NCI-H2196 (cell line): ENCODE results near the gene DIPK2A.
A peak's percentile ranks its signal among the peaks of the same experiment; 100 is the strongest.

Experiments
- DNase-seq: peaks from one replicate; lab custom pipeline; 2025; ENCODE audit not compliant: unreplicated experiment; lab: John Stamatoyannopoulos, UW

The DIPK2A gene

DNA sequence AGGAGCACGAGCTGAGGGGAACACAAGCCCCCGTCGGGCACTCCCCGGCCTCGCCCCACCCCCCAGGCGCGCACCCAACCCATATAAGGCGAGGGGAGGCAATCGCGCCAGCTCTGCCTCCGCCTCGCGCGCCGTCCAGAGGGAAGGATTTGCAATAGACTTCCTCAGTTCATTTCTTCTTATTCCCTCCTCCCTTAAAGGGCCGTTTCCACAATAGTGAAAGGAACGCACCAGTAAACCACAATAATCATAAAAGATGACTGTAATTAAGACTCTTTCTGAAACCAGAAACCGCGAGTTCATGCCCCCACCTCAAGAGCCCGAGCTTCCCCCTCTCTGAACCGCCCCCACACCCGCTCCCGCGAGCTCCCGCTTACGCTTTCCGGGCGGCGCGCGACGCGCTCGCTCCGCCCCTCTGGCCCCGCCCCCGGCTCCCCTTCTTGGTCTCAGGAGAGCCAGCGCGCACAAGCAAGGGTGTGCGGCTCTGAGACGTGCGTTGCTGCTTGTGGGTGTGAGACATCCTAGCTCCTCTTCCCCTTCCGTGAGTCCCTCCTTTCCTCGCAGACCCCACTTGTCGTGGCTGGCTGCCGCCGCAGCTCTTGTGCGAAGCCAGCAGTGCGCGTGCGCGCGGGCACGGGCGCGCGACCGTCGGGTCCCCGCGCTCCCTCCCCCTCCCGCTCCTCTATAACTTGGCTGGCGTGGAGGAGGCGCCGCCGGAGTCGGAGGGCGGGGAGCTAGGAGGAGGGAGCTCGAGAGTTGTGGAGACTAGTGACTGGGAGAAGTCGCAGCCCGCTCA is at the start of gene DIPK2A:
DIPK2A (plus strand) TSS at position 465 of the 796 bp plus-strand sequence. CDS start 510 bp downstream, outside the sequence.
- DNase-seq = peak; percentile 99

DNA sequence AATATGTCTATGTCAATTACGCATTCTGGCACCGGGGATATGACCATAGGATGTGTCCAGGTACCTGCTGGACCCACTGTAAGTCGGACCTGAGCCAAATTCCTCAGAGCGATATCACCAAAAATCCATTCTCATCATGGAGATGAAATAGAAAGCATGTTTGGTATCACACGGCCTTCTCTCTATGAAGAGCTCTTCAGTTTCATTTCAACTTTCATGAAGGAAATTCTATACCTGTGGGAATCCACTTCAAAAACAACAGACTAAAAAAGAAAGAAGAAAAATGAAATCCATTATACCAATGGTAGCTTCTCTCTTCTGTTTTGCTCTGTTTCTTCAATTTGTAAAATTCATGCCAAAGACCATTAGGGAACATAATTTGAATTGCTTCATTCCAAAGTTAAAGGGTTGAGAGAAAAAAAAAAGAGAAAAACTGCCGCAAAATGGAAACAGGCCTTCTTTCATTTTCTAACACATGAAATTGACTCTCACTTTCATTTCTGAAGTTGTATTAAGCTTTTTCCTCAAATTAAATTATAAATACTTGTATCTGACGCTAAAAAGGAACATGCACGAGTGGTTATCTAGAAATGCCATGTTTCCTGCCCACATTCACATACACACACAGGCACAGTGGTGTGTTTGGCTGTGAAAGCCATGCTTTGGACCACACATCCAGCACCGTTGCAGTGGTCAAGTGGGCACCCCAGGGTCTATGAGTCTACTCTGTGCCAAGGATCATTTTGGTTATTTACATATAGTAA is 46.9 kb upstream of the DIPK2A start:
- DNase-seq = no peak

- DNase-seq = no peak
Measured at GRCh38 chr3:143928056-143928455, 43.6 kb upstream of the DIPK2A start.

GRCh38 chr3:143928541-143929255 is 42.9 kb upstream of the DIPK2A start:
- no peak for DNase-seq

- no peak for DNase-seq
Measured at GRCh38 chr3:143934791-143935190, 36.8 kb upstream of the DIPK2A start.

DNA sequence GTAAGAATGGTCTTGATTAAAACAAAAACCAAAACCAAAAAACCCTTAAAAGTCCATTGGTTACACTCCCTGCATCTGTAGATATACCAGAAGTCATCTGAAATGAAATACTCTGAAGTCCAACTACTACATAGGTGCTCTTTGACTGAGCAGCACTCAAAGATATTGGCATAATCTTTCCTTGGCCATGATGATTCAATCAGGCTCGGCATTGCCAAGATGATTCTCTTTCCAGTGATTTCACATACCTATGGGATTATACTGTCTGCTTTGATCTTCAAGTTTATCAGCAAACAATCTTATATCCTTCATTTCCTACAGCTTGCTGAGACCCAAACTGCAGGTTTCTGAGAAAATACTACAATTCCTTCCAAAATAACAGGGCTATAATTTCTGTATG is 35.9 kb upstream of the DIPK2A start:
- no peak for DNase-seq

- no peak for DNase-seq
Measured at GRCh38 chr3:143950810-143951209, 20.8 kb upstream of the DIPK2A start.

DNA sequence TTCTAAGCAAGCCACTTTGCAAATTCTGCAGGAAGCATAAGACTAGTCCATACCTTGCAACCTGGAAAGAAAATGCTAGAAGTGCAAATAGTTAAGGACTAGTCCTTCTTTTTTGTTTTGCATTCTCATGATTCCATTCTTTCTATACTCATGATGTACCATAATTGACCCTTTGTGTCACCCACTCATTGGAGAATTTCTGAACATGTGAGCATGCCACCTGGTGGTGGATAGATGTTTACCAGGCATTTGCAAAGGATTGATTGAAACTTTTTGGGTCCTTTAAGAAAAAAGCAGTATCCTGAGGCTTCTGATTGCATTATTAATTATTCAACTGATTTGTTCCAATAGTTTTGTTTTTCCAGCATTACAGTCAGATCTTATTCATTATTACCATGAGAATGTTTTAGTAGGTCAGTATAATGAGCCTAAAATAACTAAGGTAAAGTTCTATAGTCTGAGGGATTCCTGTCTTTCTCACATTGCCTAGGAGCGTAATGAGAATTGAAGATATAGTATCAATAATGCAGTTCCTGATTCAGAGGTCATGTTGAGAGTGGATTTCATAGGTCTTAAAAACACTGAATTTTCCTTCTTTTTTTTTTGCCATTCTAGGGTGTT is 20.2 kb upstream of the DIPK2A start:
- peak; percentile 6 for DNase-seq

- no peak for DNase-seq
Measured at GRCh38 chr3:143952569-143953072, 19.0 kb upstream of the DIPK2A start.

DNA sequence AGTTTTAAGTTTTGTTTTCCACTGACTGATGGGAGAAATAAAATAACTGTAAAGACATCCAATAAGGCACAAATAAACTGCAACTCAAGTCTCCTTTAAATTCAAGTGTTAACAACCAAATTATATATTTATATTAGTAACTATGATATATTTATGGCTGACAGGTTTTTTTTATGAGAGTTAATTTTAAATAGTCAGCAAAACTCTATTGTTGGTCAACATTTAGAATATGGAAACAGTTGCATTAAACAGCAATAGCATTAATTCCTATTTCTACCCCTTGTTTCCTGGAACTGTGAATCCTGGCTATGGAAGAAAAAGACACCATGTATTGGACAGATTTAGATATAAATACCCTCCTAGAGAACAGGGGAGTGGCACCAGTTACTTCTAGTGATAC is 16.5 kb upstream of the DIPK2A start:
- DNase-seq = no peak

DNA sequence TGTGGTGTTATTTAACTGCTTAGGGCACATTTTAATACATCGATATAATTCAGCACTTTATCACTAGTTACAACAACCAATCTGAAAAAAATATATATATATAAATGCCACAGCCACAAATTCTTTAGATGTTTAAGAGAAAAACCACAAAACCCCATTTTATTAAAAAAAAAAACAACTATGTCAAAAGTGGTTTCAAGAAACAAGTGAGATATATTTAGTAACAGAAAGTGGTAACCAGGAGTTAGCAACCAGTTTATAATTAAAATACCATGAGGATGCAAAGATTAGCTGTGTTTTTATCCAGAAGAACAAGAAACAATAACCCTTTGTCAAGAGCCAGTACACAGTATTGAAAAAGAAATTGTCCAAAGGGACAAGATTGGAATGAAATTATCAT is 14.8 kb upstream of the DIPK2A start:
- DNase-seq = no peak

GRCh38 chr3:143957453-143957852 is 14.2 kb upstream of the DIPK2A start:
- no peak for DNase-seq

- no peak for DNase-seq
Measured at GRCh38 chr3:143958966-143959365, 12.7 kb upstream of the DIPK2A start.

DNA sequence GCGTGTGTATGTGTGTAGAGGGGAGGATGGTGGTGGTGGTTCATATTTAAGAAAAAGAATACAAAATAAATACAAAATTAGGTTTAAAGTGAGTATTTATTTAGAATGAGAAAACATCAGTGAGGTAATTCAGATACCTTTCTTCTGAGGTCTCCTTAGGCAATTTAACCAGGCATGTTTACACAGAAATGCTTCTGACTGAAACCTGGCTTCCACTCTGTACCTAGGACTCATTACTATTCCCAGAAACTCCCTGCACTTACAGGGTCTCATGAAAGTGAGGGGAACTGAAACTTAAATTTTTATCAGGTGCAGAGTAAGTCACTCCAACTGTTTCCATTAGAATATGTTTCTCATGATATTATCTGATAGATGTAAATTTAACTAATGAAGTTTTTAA is 10.3 kb upstream of the DIPK2A start:
- no peak for DNase-seq

DNA sequence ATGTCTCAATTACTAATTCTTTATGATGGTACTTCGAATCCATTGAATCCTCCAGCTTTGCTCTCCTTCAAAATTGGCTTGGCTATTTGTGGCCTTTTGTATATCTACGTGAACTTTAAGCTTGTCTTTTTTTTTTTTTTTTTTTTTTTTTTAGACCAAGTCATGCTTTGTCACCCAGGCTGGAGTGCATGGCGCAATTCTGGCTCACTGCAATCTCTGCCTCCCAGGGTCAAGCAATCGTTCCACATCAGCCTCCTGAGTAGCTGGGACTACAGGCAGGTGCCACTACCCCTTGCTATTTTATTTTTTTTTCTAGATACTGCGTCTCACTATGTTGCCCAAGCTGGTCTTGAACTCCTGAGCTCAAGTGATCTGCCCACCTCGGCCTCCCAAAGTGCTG is 7.7 kb upstream of the DIPK2A start:
- no peak for DNase-seq

GRCh38 chr3:143970773-143971358 is 757 bp upstream of the DIPK2A start:
- DNase-seq = peak; percentile 64

DNA sequence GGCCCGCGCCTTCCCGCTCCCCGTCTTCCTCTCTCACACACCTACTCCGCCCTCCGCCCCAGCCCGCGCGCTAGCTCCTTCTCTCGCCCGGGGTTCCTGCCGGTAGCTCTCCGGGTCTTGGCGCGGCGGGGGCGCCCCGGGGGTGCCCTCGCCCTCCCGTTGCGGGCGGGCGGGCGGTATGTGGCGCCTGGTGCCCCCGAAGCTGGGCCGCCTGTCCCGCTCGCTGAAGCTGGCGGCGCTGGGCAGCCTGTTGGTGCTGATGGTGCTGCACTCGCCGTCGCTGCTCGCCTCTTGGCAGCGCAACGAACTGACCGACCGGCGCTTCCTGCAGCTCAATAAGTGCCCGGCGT is 507 bp downstream of the DIPK2A start:
- no peak for DNase-seq

GRCh38 chr3:143972505-143973258 is 1.1 kb downstream of the DIPK2A start:
- DNase-seq = peak; percentile 60

DNA sequence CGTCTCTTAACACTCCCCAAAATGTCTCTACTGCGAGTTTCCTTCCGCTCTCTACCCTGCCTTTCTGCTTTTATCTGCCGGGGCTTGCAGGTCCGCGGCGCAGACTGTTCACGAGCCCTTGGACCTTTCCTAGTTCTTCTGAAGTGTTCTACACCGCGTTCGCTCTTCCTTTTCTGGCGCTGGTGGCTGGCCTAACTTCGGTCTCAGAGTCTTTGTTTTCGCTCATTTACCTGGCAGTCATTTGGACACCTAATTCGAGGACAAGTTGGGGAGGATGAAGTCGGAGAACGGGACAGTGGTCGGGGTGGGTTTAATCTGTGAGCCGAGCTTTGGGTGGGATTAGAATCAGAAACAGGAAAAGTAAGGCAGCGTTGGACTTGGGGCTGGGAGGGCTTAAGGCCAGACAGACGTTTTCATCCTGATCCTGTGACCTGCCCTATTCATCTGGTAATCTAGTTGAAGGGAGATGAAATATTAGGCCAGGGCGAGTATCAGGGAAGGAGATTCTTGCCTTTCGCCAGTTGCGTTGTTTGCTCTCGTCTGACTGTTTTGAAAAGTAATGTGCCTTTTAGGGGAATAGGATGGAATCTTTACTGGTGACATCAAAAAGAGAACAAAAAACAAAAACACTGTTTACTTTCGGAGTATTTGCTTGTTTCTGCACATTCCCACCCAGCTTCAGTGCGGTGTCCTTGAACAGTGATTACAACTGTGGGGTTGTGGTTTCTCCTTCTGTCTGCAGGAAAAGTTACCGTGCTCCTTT is 1.8 kb downstream of the DIPK2A start:
- DNase-seq = peak; percentile 39
